GM10248 (cell line): ENCODE data around the gene MGAT4B.
"Not testable (repeated sequence)": the region's sequence is repeated elsewhere in the genome, so short reads cannot be mapped to it uniquely, and the experiment has no call there.

Experiments
- CTCF ChIA-PET: fragments of 300-600 bp; sonication (Branson Sonifier 250); formaldehyde crosslinking; extraction: SDS; loops from one replicate; lab custom pipeline; 2021; ENCODE audit warnings: antibody characterized with exemption; lab: Yijun Ruan, JAX
- POLR2A ChIA-PET: fragments of 350-650 bp; sonication (Branson Sonifier 250); formaldehyde crosslinking; extraction: SDS; loops from one replicate; lab custom pipeline; 2020; ENCODE audit warnings: antibody characterized with exemption; lab: Yijun Ruan, JAX
- DNase-seq: peaks from one replicate; pipeline ENCODE4 v3.0.0; 2012; ENCODE audit errors: extremely low spot score
- TF ChIP-seq, protein P1 (sequence below): IDR thresholded peaks from 2 replicates; pipeline ENCODE4 v1.5.1; 2012; ENCODE audit warnings: mild to moderate bottlenecking, low read depth; ENCODE audit errors: extremely low read depth, missing control alignments, control extremely low read depth

MGAT4B gene

GRCh38 chr5:179793468-179794139 lies 13.1 kb downstream of the MGAT4B start, which contains the start of gene LTC4S:
Gene LTC4S, plus strand, starts transcription at chr5:179793986. Its CDS starts 95 bp downstream, at chr5:179794081.
- no peak for DNase-seq
- ChIA-PET CTCF (interaction anchor here (1.0 to 5.8 kb wide), 7 partner anchors 8 to 111 kb away, joined by 3 to 33 read pairs (median 4); no protein-coding TSS in a partner anchor), POLR2A (interaction anchor here (1.6 kb wide), 1 partner anchor 27 kb away, joined by 8 read pairs; the partner anchor contains the start of gene SQSTM1)
- TF ChIP-seq, protein P1, sequence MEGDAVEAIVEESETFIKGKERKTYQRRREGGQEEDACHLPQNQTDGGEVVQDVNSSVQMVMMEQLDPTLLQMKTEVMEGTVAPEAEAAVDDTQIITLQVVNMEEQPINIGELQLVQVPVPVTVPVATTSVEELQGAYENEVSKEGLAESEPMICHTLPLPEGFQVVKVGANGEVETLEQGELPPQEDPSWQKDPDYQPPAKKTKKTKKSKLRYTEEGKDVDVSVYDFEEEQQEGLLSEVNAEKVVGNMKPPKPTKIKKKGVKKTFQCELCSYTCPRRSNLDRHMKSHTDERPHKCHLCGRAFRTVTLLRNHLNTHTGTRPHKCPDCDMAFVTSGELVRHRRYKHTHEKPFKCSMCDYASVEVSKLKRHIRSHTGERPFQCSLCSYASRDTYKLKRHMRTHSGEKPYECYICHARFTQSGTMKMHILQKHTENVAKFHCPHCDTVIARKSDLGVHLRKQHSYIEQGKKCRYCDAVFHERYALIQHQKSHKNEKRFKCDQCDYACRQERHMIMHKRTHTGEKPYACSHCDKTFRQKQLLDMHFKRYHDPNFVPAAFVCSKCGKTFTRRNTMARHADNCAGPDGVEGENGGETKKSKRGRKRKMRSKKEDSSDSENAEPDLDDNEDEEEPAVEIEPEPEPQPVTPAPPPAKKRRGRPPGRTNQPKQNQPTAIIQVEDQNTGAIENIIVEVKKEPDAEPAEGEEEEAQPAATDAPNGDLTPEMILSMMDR = no peak

DNA sequence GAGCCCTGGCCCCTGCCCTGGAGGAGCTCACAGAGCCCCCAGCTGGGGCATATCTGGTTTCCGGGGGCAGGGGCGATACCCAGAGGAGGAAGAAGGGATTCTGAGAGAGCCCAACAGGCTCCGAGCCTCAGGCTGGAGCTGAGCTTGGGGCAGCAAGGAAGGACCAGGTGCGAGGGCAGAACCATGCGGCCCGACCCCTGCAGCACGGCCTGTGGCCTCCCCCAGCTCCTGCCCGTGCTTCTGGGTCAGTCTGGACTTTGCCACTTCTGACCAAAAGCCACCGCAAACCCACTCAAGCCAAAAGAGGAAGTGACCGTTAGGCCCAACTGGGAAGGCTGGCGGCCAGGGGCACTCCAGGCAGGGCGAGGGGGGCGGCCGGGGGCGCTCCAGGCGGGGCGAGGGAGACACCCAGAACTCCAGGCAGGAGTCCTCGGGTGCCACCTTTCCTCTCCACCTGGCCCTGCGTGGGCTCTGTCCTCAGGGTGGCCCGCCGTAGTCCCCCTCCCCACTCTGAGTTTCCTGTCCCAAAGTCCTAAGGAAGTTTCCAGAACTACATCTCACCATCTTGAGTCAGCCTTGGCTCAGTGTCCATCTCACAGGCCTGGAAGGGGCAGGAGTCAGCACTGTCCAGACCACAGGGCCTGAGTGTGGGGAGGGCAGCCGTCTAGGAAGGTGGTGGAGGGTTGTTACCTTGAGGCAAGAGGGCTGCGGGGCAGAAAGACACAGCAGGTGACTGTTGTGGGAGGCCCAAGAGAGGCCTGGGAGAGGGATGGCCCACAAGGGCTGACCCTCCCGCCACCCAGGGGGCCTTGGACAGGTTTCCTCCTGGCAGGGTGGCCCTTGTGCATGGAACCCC lies 13.8 kb downstream of the MGAT4B start:
- DNase-seq = no peak
- CTCF ChIA-PET = interaction anchor here (1.0 to 5.8 kb wide), 10 partner anchors 9 to 65 kb away, joined by 3 to 33 read pairs (median 4); no protein-coding TSS in a partner anchor
- POLR2A ChIA-PET = no interaction called here
- TF ChIP-seq, protein P1 = no peak

- CTCF ChIA-PET = interaction anchor here (1.0 to 1.8 kb wide), 4 partner anchors 10 to 63 kb away, joined by 3 to 9 read pairs (median 4); no protein-coding TSS in a partner anchor
- no peak for DNase-seq
- POLR2A ChIA-PET = no interaction called here
- TF ChIP-seq, protein P1 = no peak
Measured at GRCh38 chr5:179791881-179792611, 14.6 kb downstream of the MGAT4B start.

GRCh38 chr5:179789278-179789677 lies 17.4 kb downstream of the MGAT4B start:
- CTCF ChIA-PET = interaction anchor here (0.8 to 1.4 kb wide), 4 partner anchors 12 to 38 kb away, joined by 3 to 6 read pairs (median 4); no protein-coding TSS in a partner anchor
- DNase-seq, POLR2A ChIA-PET: not testable (repeated sequence)

- CTCF ChIA-PET = interaction anchor here (1.3 to 4.2 kb wide), 5 partner anchors 9 to 120 kb away, joined by 3 to 14 read pairs (median 4); no protein-coding TSS in a partner anchor
- POLR2A ChIA-PET = no interaction called here
- TF ChIP-seq, protein P1 = no peak
Measured at GRCh38 chr5:179788193-179788854, 18.3 kb downstream of the MGAT4B start.

GRCh38 chr5:179786861-179787260 lies 19.8 kb downstream of the MGAT4B start:
- TF ChIP-seq, protein P1 = no peak
- CTCF ChIA-PET = interaction anchor here (0.8 to 4.2 kb wide), 2 partner anchors 15 to 24 kb away, joined by 4 to 14 read pairs; no protein-coding TSS in a partner anchor
- POLR2A ChIA-PET = no interaction called here

More at GRCh38 chr5:179788193-179788854, 18.3 kb downstream of the MGAT4B start:
- no peak for DNase-seq

More at GRCh38 chr5:179786861-179787260, 19.8 kb downstream of the MGAT4B start:
- DNase-seq = no peak
